Caco-2 (cell line): ENCODE data around the gene PLCG1. TPM values are rescaled to one million over a fixed set of nuclear protein-coding genes. Genes with fewer than 3 reads are reported as not detected.

Experiments used
- BruUV-seq: library from RNA; stranded (reverse); fragments of 400-500 nt; replicated peaks from 2 replicates; lab custom pipeline; 2021; lab: Mats Ljungman, UMichigan
- CTCF ChIA-PET: fragments of 300-600 bp; sonication (Branson Sonifier 250); formaldehyde crosslinking; loops from one replicate; lab custom pipeline; 2022; ENCODE audit warnings: antibody characterized with exemption; lab: Charles Lee
- POLR2A ChIA-PET: fragments of 300-600 bp; sonication (Branson Sonifier 250); formaldehyde crosslinking; loops from one replicate; lab custom pipeline; 2022; ENCODE audit warnings: antibody characterized with exemption; lab: Charles Lee
- DNase-seq, 2 experiments: peaks; one replicate each; pipeline versions ENCODE4 v3.0.0 to v3.0.0-alpha.2; 2020 to 2022
- H3K27me3 ChIP-seq: replicated peaks from 2 replicates; pipeline ENCODE4 v1.6.0; 2011; ENCODE audit warnings: low read length; ENCODE audit not compliant: control insufficient read depth, insufficient read depth
- H3K36me3 ChIP-seq: 2 replicates; pipeline ENCODE4 v1.5.1; 2011; ENCODE audit warnings: low read length; ENCODE audit not compliant: control insufficient read depth, insufficient read depth
- H3K4me1 ChIP-seq: fragments of 250-450 bp; sonication (Bioruptor Pico); 2 replicates; pipeline ENCODE4 v1.5.1; 2020; ENCODE audit warnings: mild to moderate bottlenecking
- H3K4me3 ChIP-seq: 2 replicates; pipeline ENCODE4 v1.5.1; 2011; ENCODE audit warnings: low read depth, mild to moderate bottlenecking, control low read depth, low read length
- H3K9me3 ChIP-seq: fragments of 250-450 bp; sonication (Bioruptor Pico); 2 replicates; pipeline ENCODE4 v1.5.1; 2020; ENCODE audit warnings: mild to moderate bottlenecking, moderate library complexity
- H3K27ac Mint-ChIP-seq: one replicate; pipeline ENCODE4 v1.8.0; 2022; ENCODE audit warnings: mixed read lengths; ENCODE audit not compliant: unreplicated experiment
- H3K27me3 Mint-ChIP-seq: one replicate; pipeline ENCODE4 v1.8.0; 2022; ENCODE audit warnings: mixed read lengths; ENCODE audit not compliant: insufficient read depth, unreplicated experiment
- H3K36me3 Mint-ChIP-seq: one replicate; pipeline ENCODE4 v1.8.0; 2022; ENCODE audit warnings: mild to moderate bottlenecking, mixed read lengths; ENCODE audit not compliant: insufficient read depth, unreplicated experiment
- H3K4me1 Mint-ChIP-seq: one replicate; pipeline ENCODE4 v1.8.0; 2022; ENCODE audit warnings: low read depth, mixed read lengths; ENCODE audit not compliant: unreplicated experiment
- H3K4me3 Mint-ChIP-seq: one replicate; pipeline ENCODE4 v1.8.0; 2022; ENCODE audit warnings: mild to moderate bottlenecking, moderate library complexity, mixed read lengths; ENCODE audit not compliant: unreplicated experiment
- H3K9me3 Mint-ChIP-seq: one replicate; pipeline ENCODE4 v1.8.0; 2022; ENCODE audit warnings: mixed read lengths; ENCODE audit not compliant: unreplicated experiment
- CTCF ChIP-seq, 2 experiments: fragments of 200-600 bp in 1 of 2; IDR thresholded peaks; 1 replicate in 1 of 2; 2 replicates in 1 of 2; pipeline versions ENCODE4 v1.5.1 to v1.8.0; 2011 to 2022; ENCODE audit warnings: antibody characterized with exemption in 1 of 2, control low read depth in 1 of 2, inconsistent platforms in 1 of 2, low read depth in 1 of 2, low read length in 1 of 2, mild to moderate bottlenecking in 1 of 2, moderate library complexity in 1 of 2; ENCODE audit not compliant: insufficient read depth in 1 of 2, severe bottlenecking in 1 of 2, unreplicated experiment in 1 of 2
- intact Hi-C: fragments of 100-400 bp; cut with micrococcal nuclease; formaldehyde crosslinking; loops from one replicate; pipeline ENCODE4 v1.10.0; 2022; ENCODE audit not compliant: unreplicated experiment
- total RNA-seq: library from RNA; stranded (reverse); gene quantifications from 2 replicates; pipeline ENCODE4 v1.2.3, GENCODE V29; 2022

The PLCG1 gene
- total RNA-seq, 1 experiment from 2014 or later = 196 TPM

GRCh38 chr20:41147767-41148191 lies 10.4 kb downstream of the PLCG1 start:
- DNase-seq = no peak
- Mint-ChIP-seq H3K27ac (no peak overlapping the region), H3K36me3 (no peaks in the 10 kb centered on the region), H3K4me3 (no peak overlapping the region), H3K27me3 (no peaks in the 10 kb centered on the region), H3K4me1 (peaks cover 14% of the 10 kb centered on the region), H3K9me3 (no peaks in the 10 kb centered on the region)
- Histone ChIP-seq H3K9me3 (no peaks in the 10 kb centered on the region), H3K36me3 (no peaks in the 10 kb centered on the region), H3K4me3 (no peak overlapping the region), H3K4me1 (no peaks in the 10 kb centered on the region; the same call in 1 of the 2 replicates), H3K27me3 (no peaks in the 10 kb centered on the region)
- ChIA-PET CTCF (interaction anchor here (0.6 to 1.9 kb wide), 6 partner anchors 9 to 193 kb away, joined by 3 to 6 read pairs (median 4); partner anchors contain the start of gene LPIN3), POLR2A (no interaction called here)
- no peak for TF ChIP-seq CTCF (IDR thresholded peaks at IDR 0.05; ENCODE audit: insufficient read depth in 1 of 2, low read depth in 1 of 2, low read length in 1 of 2, severe bottlenecking in 1 of 2, unreplicated experiment in 1 of 2)
- BruUV-seq = no TSS peak
- intact Hi-C loops = no loop called here

DNA sequence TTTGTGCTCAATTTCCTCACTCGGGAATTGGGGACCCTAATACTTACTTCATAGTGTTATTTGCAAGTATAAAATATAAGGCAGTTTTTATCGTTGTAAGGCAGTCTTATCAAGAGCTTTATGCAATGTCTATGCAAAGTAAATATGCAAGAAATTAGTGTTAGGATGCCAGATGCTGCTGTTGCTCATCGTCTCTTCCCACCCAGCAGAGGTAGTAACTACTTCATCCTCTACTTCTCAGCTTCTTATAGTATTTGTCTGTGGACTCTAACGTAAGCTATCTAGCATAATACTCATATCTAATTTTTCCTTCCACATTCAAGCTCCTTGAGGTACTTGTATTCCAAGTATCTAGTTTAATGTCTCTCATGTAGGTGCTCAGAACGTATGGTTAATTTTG lies 11.6 kb downstream of the PLCG1 start:
- Mint-ChIP-seq H3K4me3 (no peak overlapping the region), H3K9me3 (no peaks in the 10 kb centered on the region), H3K27me3 (no peaks in the 10 kb centered on the region), H3K36me3 (peaks cover 2% of the 10 kb centered on the region), H3K27ac (no peak overlapping the region), H3K4me1 (peaks cover 15% of the 10 kb centered on the region)
- intact Hi-C loops = no loop called here
- ChIA-PET POLR2A (interaction anchor here (1.0 kb wide), 1 partner anchor 11 kb away, joined by 3 read pairs; no protein-coding TSS in a partner anchor), CTCF (interaction anchor here (1.0 to 1.3 kb wide), 2 partner anchors 14 to 186 kb away, joined by 3 to 5 read pairs; no protein-coding TSS in a partner anchor)
- Histone ChIP-seq H3K4me1 (no peaks in the 10 kb centered on the region; the same call in 1 of the 2 replicates), H3K9me3 (no peaks in the 10 kb centered on the region), H3K36me3 (no peaks in the 10 kb centered on the region), H3K4me3 (no peak overlapping the region), H3K27me3 (no peaks in the 10 kb centered on the region)
- DNase-seq = no peak
- TF ChIP-seq CTCF (IDR thresholded peaks at IDR 0.05; ENCODE audit: insufficient read depth in 1 of 2, low read depth in 1 of 2, low read length in 1 of 2, severe bottlenecking in 1 of 2, unreplicated experiment in 1 of 2) = no peak
- BruUV-seq = no TSS peak

DNA sequence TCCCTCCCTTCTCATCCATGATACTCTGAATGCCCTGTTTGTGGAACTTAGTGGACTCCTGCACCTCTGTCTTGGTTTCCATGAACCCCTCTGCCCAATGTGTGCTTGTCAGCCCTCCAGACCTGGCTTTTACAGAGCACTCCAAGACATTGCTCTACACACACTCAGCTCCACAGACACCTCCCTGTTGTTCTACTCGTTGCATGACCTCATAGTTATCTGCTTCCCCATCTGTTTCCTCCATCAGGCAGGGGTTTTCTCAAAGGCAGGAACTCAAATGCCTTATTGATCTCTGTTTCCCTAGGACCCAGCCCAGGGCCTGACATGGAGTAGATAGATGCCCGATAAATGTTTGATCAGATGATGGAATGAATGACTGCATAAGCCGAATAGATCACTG lies 13.3 kb downstream of the PLCG1 start:
- intact Hi-C loops = no loop called here
- Mint-ChIP-seq H3K27me3 (no peaks in the 10 kb centered on the region), H3K27ac (no peak overlapping the region), H3K4me3 (no peak overlapping the region), H3K9me3 (no peaks in the 10 kb centered on the region), H3K36me3 (peaks cover 4% of the 10 kb centered on the region), H3K4me1 (peaks cover 15% of the 10 kb centered on the region)
- Histone ChIP-seq H3K27me3 (no peaks in the 10 kb centered on the region), H3K36me3 (no peaks in the 10 kb centered on the region), H3K9me3 (no peaks in the 10 kb centered on the region), H3K4me1 (no peaks in the 10 kb centered on the region; the same call in 1 of the 2 replicates), H3K4me3 (no peak overlapping the region)
- ChIA-PET POLR2A (no interaction called here), CTCF (no interaction called here)
- no peak for DNase-seq
- BruUV-seq = no TSS peak
- no peak for TF ChIP-seq CTCF (IDR thresholded peaks at IDR 0.05; ENCODE audit: insufficient read depth in 1 of 2, low read depth in 1 of 2, low read length in 1 of 2, severe bottlenecking in 1 of 2, unreplicated experiment in 1 of 2)
